HepG2 (cell line): ENCODE results near the gene PROC. TPM values are rescaled to one million over a fixed set of nuclear protein-coding genes. Genes with fewer than 3 reads are reported as not detected.

Source experiments
- ATAC-seq: fragments of 200-7000 bp; cut with Tn5 transposase; 3 replicates; pipeline ENCODE4 v1.9.1; 2020; ENCODE audit warnings: mild to moderate bottlenecking, moderate library complexity
- BruUV-seq: library from RNA; stranded (reverse); fragments of 400-500 nt; replicated peaks from 2 replicates; lab custom pipeline; 2021; lab: Mats Ljungman, UMichigan
- CTCF ChIA-PET: fragments of 300-600 bp; formaldehyde crosslinking; extraction: SDS; loops from one replicate; lab custom pipeline; 2021; ENCODE audit warnings: low total read pairs, inconsistent platforms, low intra/inter-chr PET ratio; lab: Yijun Ruan, JAX
- POLR2A ChIA-PET: fragments of 350-600 bp; sonication (Branson Sonifier 250); formaldehyde crosslinking; loops from one replicate; lab custom pipeline; 2020; ENCODE audit warnings: antibody characterized with exemption, inconsistent platforms; lab: Yijun Ruan, JAX
- DNase-seq: peaks from one replicate; pipeline ENCODE4 v3.0.0-alpha.2; 2015; ENCODE audit warnings: low spot score
- FAIRE-seq: peaks from 3 replicates; lab custom pipeline; 2011; peaks lifted over from hg19 to GRCh38; lab: Jason Lieb, UNC
- H2AFZ ChIP-seq: one replicate; pipeline ENCODE4 v1.6.1; 2011; ENCODE audit warnings: low read length, inconsistent platforms
- H3K27ac ChIP-seq: fragments of 300-600 bp; 3 replicates; pipeline ENCODE4 v1.8.0; 2011; ENCODE audit warnings: mixed run types, mild to moderate bottlenecking, mixed read lengths, low read length, inconsistent platforms; ENCODE audit not compliant: insufficient read depth; ENCODE audit errors: extremely low read length
- H3K27me3 ChIP-seq, 2 experiments: fragments of 200-600 bp in 1 of 2; 2 replicates in 1 of 2; 3 replicates in 1 of 2; pipeline versions ENCODE4 v1.6.0 to v1.8.0; 2011; ENCODE audit warnings: low read length in 2 of 2, mild to moderate bottlenecking in 2 of 2, moderate library complexity in 2 of 2, inconsistent platforms in 1 of 2; ENCODE audit not compliant: insufficient read depth in 2 of 2, control insufficient read depth in 1 of 2
- H3K36me3 ChIP-seq, 2 experiments: fragments of 200-600 bp in 1 of 2; replicated peaks in 1 of 2; 2 replicates in 1 of 2; 3 replicates in 1 of 2; pipeline versions ENCODE4 v1.5.1 to v1.8.0; 2011; ENCODE audit warnings: low read length in 2 of 2, inconsistent platforms in 1 of 2; ENCODE audit not compliant: insufficient read depth in 2 of 2, control insufficient read depth in 1 of 2
- H3K4me1 ChIP-seq: 2 replicates; pipeline ENCODE4 v1.5.1; 2012; ENCODE audit warnings: low read length, inconsistent platforms; ENCODE audit not compliant: insufficient read depth
- H3K4me2 ChIP-seq: 2 replicates; pipeline ENCODE4 v1.6.0; 2011; ENCODE audit warnings: low read depth, low read length, inconsistent platforms
- H3K4me3 ChIP-seq, 3 experiments: fragments of 200-600 bp in 1 of 3; sonication (generic), shearing (Covaris generic) in 1 of 3; replicated peaks in 1 of 3; 2 replicates each; pipeline ENCODE4 v1.5.1; 2011 to 2016; ENCODE audit warnings: low read length in 3 of 3, inconsistent platforms in 2 of 3, low read depth in 2 of 3, mild to moderate bottlenecking in 2 of 3, control low read depth in 1 of 3, mixed read lengths in 1 of 3; ENCODE audit not compliant: insufficient read depth in 1 of 3
- H3K79me2 ChIP-seq: one replicate; pipeline ENCODE4 v1.6.1; 2011; ENCODE audit warnings: low read length, inconsistent platforms; ENCODE audit not compliant: insufficient read depth
- H3K9ac ChIP-seq: 2 replicates; pipeline ENCODE4 v1.6.0; 2011; ENCODE audit warnings: mild to moderate bottlenecking, low read depth, low read length, inconsistent platforms; ENCODE audit not compliant: insufficient read depth
- H3K9me3 ChIP-seq: 2 replicates; pipeline ENCODE4 v1.5.1; 2012; ENCODE audit warnings: mild to moderate bottlenecking, low read length
- H4K20me1 ChIP-seq: 2 replicates; pipeline ENCODE4 v1.6.0; 2011; ENCODE audit warnings: inconsistent platforms, mild to moderate bottlenecking, low read length, moderate library complexity; ENCODE audit not compliant: insufficient read depth
- ARID4A ChIP-seq: sonication (generic); formaldehyde crosslinking; IDR thresholded peaks from 2 replicates; pipeline ENCODE4 v1.5.0; 2020; ENCODE audit warnings: mild to moderate bottlenecking, missing genetic modification reagents, borderline replicate concordance
- JUN ChIP-seq: sonication (generic); formaldehyde crosslinking; IDR thresholded peaks from 2 replicates; pipeline ENCODE4 v1.4.0; 2020; ENCODE audit warnings: mild to moderate bottlenecking, missing genetic modification reagents
- MTF2 ChIP-seq: sonication (generic); formaldehyde crosslinking; IDR thresholded peaks from 2 replicates; pipeline ENCODE4 v1.5.0; 2020; ENCODE audit warnings: missing genetic modification reagents, borderline replicate concordance
- MZF1 ChIP-seq: sonication (generic); formaldehyde crosslinking; IDR thresholded peaks from 2 replicates; pipeline ENCODE4 v1.8.1; 2023; ENCODE audit warnings: mild to moderate bottlenecking, missing genetic modification reagents, borderline replicate concordance
- SMAD1 ChIP-seq: sonication (generic); formaldehyde crosslinking; IDR thresholded peaks from 2 replicates; pipeline ENCODE4 v1.4.0; 2020; ENCODE audit warnings: missing genetic modification reagents, low read depth, mild to moderate bottlenecking, borderline replicate concordance
- YY1 ChIP-seq: IDR thresholded peaks from 2 replicates; pipeline ENCODE4 v1.6.1; 2011; ENCODE audit warnings: low read length, low read depth, moderate library complexity, mild to moderate bottlenecking; ENCODE audit not compliant: insufficient read depth, insufficient replicate concordance
- ZBTB7B ChIP-seq: sonication (generic); formaldehyde crosslinking; IDR thresholded peaks from 2 replicates; pipeline ENCODE4 v1.4.0; 2020; ENCODE audit warnings: missing genetic modification reagents
- ZFP36L2 ChIP-seq: sonication (generic); formaldehyde crosslinking; IDR thresholded peaks from 2 replicates; pipeline ENCODE4 v1.4.0; 2020; ENCODE audit warnings: missing genetic modification reagents
- ZFP41 ChIP-seq: sonication (generic); formaldehyde crosslinking; IDR thresholded peaks from 2 replicates; pipeline ENCODE4 v1.4.0; 2020; ENCODE audit warnings: mild to moderate bottlenecking, missing genetic modification reagents, borderline replicate concordance
- ZNF335 ChIP-seq: sonication (generic); formaldehyde crosslinking; IDR thresholded peaks from 2 replicates; pipeline ENCODE4 v1.4.0; 2020; ENCODE audit warnings: missing genetic modification reagents
- ZNF619 ChIP-seq: sonication (generic); formaldehyde crosslinking; IDR thresholded peaks from 2 replicates; pipeline ENCODE4 v1.4.0; 2020; ENCODE audit warnings: mild to moderate bottlenecking, missing genetic modification reagents
- ZNF75D ChIP-seq: sonication (generic); formaldehyde crosslinking; IDR thresholded peaks from 2 replicates; pipeline ENCODE4 v1.8.1; 2023; ENCODE audit warnings: missing genetic modification reagents, mild to moderate bottlenecking, borderline replicate concordance
- ZSCAN21 ChIP-seq: sonication (generic); formaldehyde crosslinking; IDR thresholded peaks from 2 replicates; pipeline ENCODE4 v1.8.0; 2022; ENCODE audit warnings: mild to moderate bottlenecking, missing genetic modification reagents, moderate library complexity, borderline replicate concordance
- WGBS: methylation state at CpG from one replicate; pipeline ENCODE4 v1.1.6; 2017; ENCODE audit warnings: low lambda C conversion rate; 5-methylcytosine and 5-hydroxymethylcytosine counted together
- in situ Hi-C: cut with HindIII; loops from 2 replicates; pipeline ENCODE4 v1.10.0; 2017; ENCODE audit warnings: low pct_unique_long_range_greater_than_20kb; ENCODE audit not compliant: extremely low pct_ligation_motif_present
- intact Hi-C: fragments of 100-400 bp; cut with micrococcal nuclease; formaldehyde crosslinking; loops from one replicate; pipeline ENCODE4 v1.10.0; 2022; ENCODE audit not compliant: unreplicated experiment
- polyA plus RNA-seq, 8 experiments: library from polyadenylated mRNA; depleted of rRNA in 3 of 8; stranded (reverse) in 7 of 8; unstranded in 1 of 8; fragments of >200 nt; fragmentation: Illumina TruSeq in 4 of 8; extraction: Trizol in 4 of 8; gene quantifications; 2 replicates each; pipeline versions ENCODE4 v1.2.1 to v1.2.3, GENCODE V29; 2011 to 2016; ENCODE audit warnings: low read depth in 4 of 8, missing spikeins in 1 of 8, mixed read lengths in 1 of 8; ENCODE audit not compliant: insufficient read depth in 1 of 8
- total RNA-seq, 5 experiments: library from RNA; depleted of rRNA; stranded (reverse); fragments of >200 nt; fragmentation: Illumina TruSeq; extraction: Trizol; gene quantifications; 2 replicates each; pipeline ENCODE4 v1.2.3, GENCODE V29; 2016; ENCODE audit warnings: low read depth in 1 of 5
- TF ChIP-seq, protein P1 (sequence below): sonication (generic); formaldehyde crosslinking; IDR thresholded peaks from 2 replicates; pipeline ENCODE4 v1.5.0; 2020; ENCODE audit warnings: mild to moderate bottlenecking, missing genetic modification reagents
- TF ChIP-seq, protein P2 (sequence below): sonication (generic); formaldehyde crosslinking; IDR thresholded peaks from 2 replicates; pipeline ENCODE4 v1.4.0; 2020; ENCODE audit warnings: missing genetic modification reagents

The PROC gene
- total and polyA plus RNA-seq, 2 of the 13 experiments (the other 11 are each of a cell fraction or from before 2014, with no cell fraction given): 134 to 185 TPM

GRCh38 chr2:127452423-127452822 is 34.2 kb downstream of the PROC start (continued):
- TF ChIP-seq ARID4A (0 out of 2 replicates have a peak, but pooled peaks have one; percentile 4), ZNF75D (CRISPR knock-in tag) (0 out of 2 replicates have a peak, but pooled peaks have one; percentile 20), SMAD1 (0 out of 2 replicates have a peak, but pooled peaks have one; percentile 60)
- TF ChIP-seq, protein P1, sequence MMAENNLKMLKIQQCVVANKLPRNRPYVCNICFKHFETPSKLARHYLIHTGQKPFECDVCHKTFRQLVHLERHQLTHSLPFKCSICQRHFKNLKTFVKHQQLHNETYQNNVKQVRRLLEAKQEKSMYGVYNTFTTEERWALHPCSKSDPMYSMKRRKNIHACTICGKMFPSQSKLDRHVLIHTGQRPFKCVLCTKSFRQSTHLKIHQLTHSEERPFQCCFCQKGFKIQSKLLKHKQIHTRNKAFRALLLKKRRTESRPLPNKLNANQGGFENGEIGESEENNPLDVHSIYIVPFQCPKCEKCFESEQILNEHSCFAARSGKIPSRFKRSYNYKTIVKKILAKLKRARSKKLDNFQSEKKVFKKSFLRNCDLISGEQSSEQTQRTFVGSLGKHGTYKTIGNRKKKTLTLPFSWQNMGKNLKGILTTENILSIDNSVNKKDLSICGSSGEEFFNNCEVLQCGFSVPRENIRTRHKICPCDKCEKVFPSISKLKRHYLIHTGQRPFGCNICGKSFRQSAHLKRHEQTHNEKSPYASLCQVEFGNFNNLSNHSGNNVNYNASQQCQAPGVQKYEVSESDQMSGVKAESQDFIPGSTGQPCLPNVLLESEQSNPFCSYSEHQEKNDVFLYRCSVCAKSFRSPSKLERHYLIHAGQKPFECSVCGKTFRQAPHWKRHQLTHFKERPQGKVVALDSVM (CRISPR knock-in tag): peak; percentile 61

DNA sequence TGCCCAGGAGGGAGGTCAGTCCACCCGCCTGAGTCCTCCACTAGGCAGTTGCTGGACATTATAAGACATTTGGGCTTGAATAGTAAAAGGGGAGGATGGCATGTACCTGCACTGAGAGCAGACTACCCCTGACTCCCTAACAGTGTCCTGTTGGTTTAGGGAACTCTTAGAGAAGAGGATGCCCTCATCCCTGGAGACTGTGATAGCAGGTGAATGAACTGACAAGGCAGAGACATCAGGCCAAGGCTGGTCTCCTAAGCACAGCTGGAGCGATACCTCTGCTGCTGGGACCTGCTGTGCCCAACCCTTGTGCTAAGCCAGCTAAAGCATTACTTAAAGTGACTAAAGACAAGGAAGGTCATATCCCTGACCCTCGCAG is 34.8 kb downstream of the PROC start:
- DNase-seq (no peak), FAIRE-seq (no peak), ATAC-seq (peak; percentile 18)
- peak overlapping the region; percentile 71 for H3K4me2 ChIP-seq
- intact Hi-C loops (loop anchor here (1.0 kb wide), 6 partner anchors 15 to 129 kb away; partner anchors contain the start of genes MAP3K2 and PROC), in situ Hi-C loops (loop anchor here (5.0 kb wide), 1 partner anchor 126 kb away; no protein-coding TSS in a partner anchor)
- peaks cover 79% of the 10 kb centered on the region for H3K4me1 ChIP-seq
- WGBS: 83% methylated on average over 3 of the region's 3 CpGs
- H3K27ac ChIP-seq: peak overlapping the region; percentile 93
- H2AFZ ChIP-seq: peak overlapping the region; percentile 60
- CTCF ChIA-PET: interaction anchor here (1.0 to 2.8 kb wide), 7 partner anchors 15 to 256 kb away, joined by 3 to 33 read pairs (median 9); no protein-coding TSS in a partner anchor
- POLR2A ChIA-PET: interaction anchor here (0.9 to 5.9 kb wide), 18 partner anchors 12 to 165 kb away, joined by 3 to 74 read pairs (median 10); partner anchors contain the start of genes ERCC3, IWS1 and PROC
- peak overlapping the region; percentile 64; the same call in 1 of the 2 replicates for H3K9ac ChIP-seq
- H3K79me2 ChIP-seq: peaks cover 14% of the 10 kb centered on the region
- H3K36me3 ChIP-seq: no peaks in the 10 kb centered on the region
- no peaks in the 10 kb centered on the region for H3K27me3 ChIP-seq
- peak overlapping the region in 1 of 3 experiments; percentile 38; a peak in 1 of 6 replicates for H3K4me3 ChIP-seq
- no peaks in the 10 kb centered on the region for H4K20me1 ChIP-seq
- no peaks in the 10 kb centered on the region for H3K9me3 ChIP-seq
- BruUV-seq: no TSS peak
- no peak for TF ChIP-seq YY1
- TF ChIP-seq ZNF335: no peak
- no peak for TF ChIP-seq ZFP41
- TF ChIP-seq JUN (CRISPR knock-in tag): no peak
- TF ChIP-seq ZNF619 (CRISPR knock-in tag): no peak
- TF ChIP-seq MTF2 (CRISPR knock-in tag): 0 out of 2 replicates have a peak, but pooled peaks have one; percentile 25
- TF ChIP-seq, protein P2, sequence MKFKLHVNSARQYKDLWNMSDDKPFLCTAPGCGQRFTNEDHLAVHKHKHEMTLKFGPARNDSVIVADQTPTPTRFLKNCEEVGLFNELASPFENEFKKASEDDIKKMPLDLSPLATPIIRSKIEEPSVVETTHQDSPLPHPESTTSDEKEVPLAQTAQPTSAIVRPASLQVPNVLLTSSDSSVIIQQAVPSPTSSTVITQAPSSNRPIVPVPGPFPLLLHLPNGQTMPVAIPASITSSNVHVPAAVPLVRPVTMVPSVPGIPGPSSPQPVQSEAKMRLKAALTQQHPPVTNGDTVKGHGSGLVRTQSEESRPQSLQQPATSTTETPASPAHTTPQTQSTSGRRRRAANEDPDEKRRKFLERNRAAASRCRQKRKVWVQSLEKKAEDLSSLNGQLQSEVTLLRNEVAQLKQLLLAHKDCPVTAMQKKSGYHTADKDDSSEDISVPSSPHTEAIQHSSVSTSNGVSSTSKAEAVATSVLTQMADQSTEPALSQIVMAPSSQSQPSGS (CRISPR knock-in tag): no peak
- TF ChIP-seq ZBTB7B: no peak
- no peak for TF ChIP-seq ZSCAN21 (CRISPR knock-in tag)
- no peak for TF ChIP-seq ZFP36L2 (CRISPR knock-in tag)
- TF ChIP-seq MZF1: no peak
